Epithelial cell of alveolus of lung (primary cell): ENCODE data around the gene IRAK1BP1. TPM values are rescaled to one million over a fixed set of nuclear protein-coding genes. Genes with fewer than 3 reads are reported as not detected.

Experiments
- total RNA-seq: library from RNA; depleted of rRNA; stranded (reverse); fragments of >200 nt; gene quantifications from 2 replicates; pipeline ENCODE4 v1.2.1, GENCODE V29; 2015

IRAK1BP1 gene, protein sequence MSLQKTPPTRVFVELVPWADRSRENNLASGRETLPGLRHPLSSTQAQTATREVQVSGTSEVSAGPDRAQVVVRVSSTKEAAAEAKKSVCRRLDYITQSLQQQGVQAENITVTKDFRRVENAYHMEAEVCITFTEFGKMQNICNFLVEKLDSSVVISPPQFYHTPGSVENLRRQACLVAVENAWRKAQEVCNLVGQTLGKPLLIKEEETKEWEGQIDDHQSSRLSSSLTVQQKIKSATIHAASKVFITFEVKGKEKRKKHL
- 2.2 and 4.6 TPM in 2 replicates for total RNA-seq

DNA sequence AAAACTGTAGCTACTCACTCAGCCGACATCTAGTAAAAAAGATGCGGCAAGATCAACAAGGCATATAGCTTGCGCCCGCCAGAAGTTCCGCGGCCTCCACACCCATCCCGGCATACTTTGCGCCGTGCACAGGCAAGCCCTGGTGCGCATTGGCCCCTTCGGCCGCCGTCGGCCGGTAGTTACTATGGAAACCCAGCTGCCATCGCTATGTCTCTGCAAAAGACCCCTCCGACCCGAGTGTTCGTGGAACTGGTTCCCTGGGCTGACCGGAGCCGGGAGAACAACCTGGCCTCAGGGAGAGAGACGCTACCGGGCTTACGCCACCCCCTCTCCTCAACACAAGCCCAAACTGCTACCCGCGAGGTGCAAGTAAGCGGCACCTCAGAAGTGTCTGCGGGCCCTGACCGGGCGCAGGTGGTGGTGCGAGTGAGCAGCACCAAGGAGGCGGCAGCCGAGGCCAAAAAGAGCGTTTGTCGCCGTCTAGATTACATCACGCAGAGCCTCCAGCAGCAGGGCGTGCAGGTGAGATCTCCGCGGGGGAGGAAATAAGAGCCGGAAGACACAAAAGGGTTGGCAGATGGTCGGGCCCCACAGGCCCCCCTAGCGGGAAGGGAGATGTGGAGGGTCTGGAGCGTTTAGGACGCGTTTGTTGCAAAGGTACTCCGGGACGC lies at the start of gene IRAK1BP1:
IRAK1BP1 (plus strand) TSS at position 182 of the 671 bp plus-strand sequence; CDS start at position 208, 26 bp downstream.

Other genes with a start within 250 kb of the IRAK1BP1 start
- gene PHIP, start 210.7 kb downstream of the IRAK1BP1 start, total RNA-seq, result 11.5 and 23.6 TPM in 2 replicates